ENCODE measurements around the gene INPP4B.

Gene INPP4B

DNA sequence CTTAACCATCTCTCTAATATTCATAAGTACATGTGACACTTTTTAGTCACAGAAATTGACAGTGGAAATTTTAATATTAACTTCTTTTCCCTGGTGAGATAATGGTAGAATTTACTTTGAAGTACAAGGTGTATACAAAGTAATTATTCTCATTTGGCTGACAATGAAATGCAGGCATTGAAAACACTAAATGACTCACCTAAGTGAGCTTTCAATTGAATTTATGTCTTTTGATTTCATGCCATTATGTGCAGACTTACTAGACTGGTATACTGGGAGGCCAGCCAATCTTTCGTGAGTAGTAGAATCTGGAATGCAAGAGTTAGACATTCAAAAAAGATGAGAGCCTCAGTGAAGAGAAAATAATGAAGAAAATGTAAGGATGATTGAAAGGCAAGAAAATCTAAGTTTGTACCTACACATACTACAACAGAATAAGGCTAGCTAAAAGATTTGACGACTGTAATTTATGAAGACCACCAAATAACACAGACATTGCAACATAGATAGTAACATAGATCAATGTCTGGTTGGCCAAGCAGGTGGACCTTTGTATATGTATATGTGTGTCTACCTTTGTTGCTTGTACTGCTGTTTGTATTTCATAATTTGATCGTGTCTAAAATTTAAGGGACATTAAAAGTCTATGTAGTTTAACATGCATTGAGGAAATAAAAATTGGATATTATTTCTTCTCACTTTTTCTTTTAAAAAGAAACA lies 750.1 kb downstream of the INPP4B start:
- H3K4me3 ChIP-seq (ENCODE audit: low read length) = no peak overlapping the region
- peak; percentile 95 for DNase-seq (ENCODE audit: low read depth)
- TF ChIP-seq, protein P1, sequence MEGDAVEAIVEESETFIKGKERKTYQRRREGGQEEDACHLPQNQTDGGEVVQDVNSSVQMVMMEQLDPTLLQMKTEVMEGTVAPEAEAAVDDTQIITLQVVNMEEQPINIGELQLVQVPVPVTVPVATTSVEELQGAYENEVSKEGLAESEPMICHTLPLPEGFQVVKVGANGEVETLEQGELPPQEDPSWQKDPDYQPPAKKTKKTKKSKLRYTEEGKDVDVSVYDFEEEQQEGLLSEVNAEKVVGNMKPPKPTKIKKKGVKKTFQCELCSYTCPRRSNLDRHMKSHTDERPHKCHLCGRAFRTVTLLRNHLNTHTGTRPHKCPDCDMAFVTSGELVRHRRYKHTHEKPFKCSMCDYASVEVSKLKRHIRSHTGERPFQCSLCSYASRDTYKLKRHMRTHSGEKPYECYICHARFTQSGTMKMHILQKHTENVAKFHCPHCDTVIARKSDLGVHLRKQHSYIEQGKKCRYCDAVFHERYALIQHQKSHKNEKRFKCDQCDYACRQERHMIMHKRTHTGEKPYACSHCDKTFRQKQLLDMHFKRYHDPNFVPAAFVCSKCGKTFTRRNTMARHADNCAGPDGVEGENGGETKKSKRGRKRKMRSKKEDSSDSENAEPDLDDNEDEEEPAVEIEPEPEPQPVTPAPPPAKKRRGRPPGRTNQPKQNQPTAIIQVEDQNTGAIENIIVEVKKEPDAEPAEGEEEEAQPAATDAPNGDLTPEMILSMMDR (IDR thresholded peaks at IDR 0.05; ENCODE audit: insufficient read depth, low read depth, low read length, missing control alignments) = no peak

- TF ChIP-seq, protein P1 (IDR thresholded peaks at IDR 0.05; ENCODE audit: insufficient read depth, low read depth, low read length, missing control alignments) = no peak
- no peak overlapping the region for H3K4me3 ChIP-seq (ENCODE audit: low read length)
- no peak for DNase-seq (ENCODE audit: low read depth)
Observed at GRCh38 chr4:142092941-142093340, 753.2 kb downstream of the INPP4B start.

GRCh38 chr4:142091691-142092182 lies 754.4 kb downstream of the INPP4B start:
- TF ChIP-seq, protein P1 (IDR thresholded peaks at IDR 0.05; ENCODE audit: insufficient read depth, low read depth, low read length, missing control alignments) = no peak
- peak; percentile 65 for DNase-seq (ENCODE audit: low read depth)
- no peak overlapping the region for H3K4me3 ChIP-seq (ENCODE audit: low read length)

- TF ChIP-seq, protein P1 (IDR thresholded peaks at IDR 0.05; ENCODE audit: insufficient read depth, low read depth, low read length, missing control alignments) = no peak
- no peak overlapping the region for H3K4me3 ChIP-seq (ENCODE audit: low read length)
- DNase-seq (ENCODE audit: low read depth) = peak; percentile 87
Observed at GRCh38 chr4:142091085-142091513, 755.0 kb downstream of the INPP4B start.

- TF ChIP-seq, protein P1 (IDR thresholded peaks at IDR 0.05; ENCODE audit: insufficient read depth, low read depth, low read length, missing control alignments) = no peak
- no peak for DNase-seq (ENCODE audit: low read depth)
Observed at GRCh38 chr4:142088906-142089305, 757.2 kb downstream of the INPP4B start.

DNA sequence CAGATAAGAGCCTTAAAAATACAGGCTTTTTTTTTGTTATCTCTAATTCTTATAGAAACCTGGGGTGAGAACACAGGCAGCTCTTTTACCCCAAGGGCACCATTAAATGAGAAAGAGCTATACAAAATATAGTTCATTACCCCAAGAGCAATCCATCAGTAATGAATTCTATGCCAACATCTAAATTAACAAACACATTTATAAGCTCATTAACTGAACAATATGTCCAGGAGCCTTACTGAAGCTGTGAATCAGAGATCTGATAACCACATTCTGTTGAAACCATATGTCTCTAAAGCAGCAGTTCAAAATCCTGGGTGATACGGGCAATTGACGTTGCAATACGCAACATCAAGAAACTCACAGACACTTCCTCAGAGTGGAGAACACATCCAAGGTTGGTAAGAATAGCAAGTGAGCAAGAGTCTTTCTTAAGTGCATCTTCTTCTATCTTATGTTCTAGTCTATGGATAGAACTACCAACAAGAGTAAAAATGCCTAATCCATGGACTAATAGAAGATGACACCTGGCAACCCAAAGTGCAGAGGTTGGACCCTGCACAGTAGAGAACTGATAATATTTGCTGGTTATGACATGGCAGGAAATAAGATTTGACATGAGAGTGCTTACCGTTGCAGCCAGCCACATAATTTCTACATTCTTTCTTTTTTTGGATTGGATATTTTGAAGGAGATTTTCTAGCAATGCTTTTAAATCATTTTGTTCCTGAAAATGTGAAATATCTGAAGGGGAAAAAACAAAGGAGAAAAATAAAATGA lies 760.4 kb downstream of the INPP4B start:
- no peak for DNase-seq (ENCODE audit: low read depth)
- no peak overlapping the region for H3K4me3 ChIP-seq (ENCODE audit: low read length)
- TF ChIP-seq, protein P1 (IDR thresholded peaks at IDR 0.05; ENCODE audit: insufficient read depth, low read depth, low read length, missing control alignments) = no peak

More at GRCh38 chr4:142088906-142089305, 757.2 kb downstream of the INPP4B start:
- no peak overlapping the region for H3K4me3 ChIP-seq (ENCODE audit: low read length)
